Lower leg skin (tissue), 4 donors: ENCODE data around the gene TMED8. TPM values are rescaled to one million over a fixed set of nuclear protein-coding genes. Genes with fewer than 3 reads are reported as not detected.

Source experiments
- DNase-seq, 2 donors: peaks; one replicate each; pipeline ENCODE4 v3.0.0-alpha.2; 2019; ENCODE audit warnings: low spot score in 2 of 2
- H3K4me3 ChIP-seq: fragments of 200-600 bp; sonication (generic); 2 replicates; pipeline ENCODE4 v1.5.1; 2017; ENCODE audit warnings: mild to moderate bottlenecking, low read depth; ENCODE audit not compliant: poor library complexity, severe bottlenecking
- CTCF ChIP-seq, 3 donors: fragments of 450-650 bp; IDR thresholded peaks; one replicate each; pipeline ENCODE4 v1.5.1; 2016; ENCODE audit warnings: antibody characterized with exemption in 3 of 3, mild to moderate bottlenecking in 3 of 3, moderate library complexity in 2 of 3
- POLR2A ChIP-seq, 2 donors: fragments of 450-650 bp; IDR thresholded peaks; one replicate each; pipeline ENCODE4 v1.6.1; 2016 to 2017; ENCODE audit warnings: antibody characterized with exemption in 2 of 2, mild to moderate bottlenecking in 1 of 2, moderate library complexity in 1 of 2
- WGBS, 2 donors: methylation state at CpG; one replicate each; pipeline ENCODE4 v1.1.5; 2018; 5-methylcytosine and 5-hydroxymethylcytosine counted together
- intact Hi-C: fragments of 100-400 bp; cut with DNase I; formaldehyde crosslinking; loops from one replicate; pipeline ENCODE4 v1.15.0; 2023; ENCODE audit warnings: low total_unique reads
- total RNA-seq, 4 donors: library from RNA; depleted of rRNA; stranded (reverse); fragments of >200 nt; gene quantifications; one replicate each; pipeline ENCODE4 v1.1.0, GENCODE V29; 2016

TMED8 gene
- total RNA-seq, 4 donors from 2014 or later: 6.4 to 8.9 (median 7.4) TPM

- TF ChIP-seq POLR2A (IDR thresholded peaks at IDR 0.05): no peak
- no peak for TF ChIP-seq CTCF (IDR thresholded peaks at IDR 0.05)
- intact Hi-C loops: no loop called here
- no peak for DNase-seq
- WGBS, 2 donors: 74 to 78% methylated on average over 3 of the region's 3 CpGs
- no peak overlapping the region for H3K4me3 ChIP-seq
Measured at GRCh38 chr14:77335576-77335975, 41.3 kb downstream of the TMED8 start.

GRCh38 chr14:77329872-77330271, 47.0 kb downstream of the TMED8 start:
- intact Hi-C loops: no loop called here
- 88 to 91% methylated on average over 7 of the region's 7 CpGs for WGBS, 2 donors
- no peak for TF ChIP-seq CTCF (IDR thresholded peaks at IDR 0.05)
- no peak for TF ChIP-seq POLR2A (IDR thresholded peaks at IDR 0.05)
- H3K4me3 ChIP-seq: no peak overlapping the region
- peak in 1 of 2 donors; percentile 60 for DNase-seq

GRCh38 chr14:77327111-77327510, 49.8 kb downstream of the TMED8 start:
- peak in 1 of 2 donors; percentile 59 for DNase-seq
- intact Hi-C loops: no loop called here
- no peak overlapping the region for H3K4me3 ChIP-seq
- TF ChIP-seq POLR2A (IDR thresholded peaks at IDR 0.05): no peak
- no peak for TF ChIP-seq CTCF (IDR thresholded peaks at IDR 0.05)
- 100% methylated on average over 1 of the region's 1 CpG; no CpG with 5 or more reads in 1 of the 2 donors for WGBS, 2 donors

- DNase-seq: peak in 1 of 2 donors; percentile 36
- 84 to 88% methylated on average over 3 of the region's 3 CpGs for WGBS, 2 donors
- TF ChIP-seq CTCF (IDR thresholded peaks at IDR 0.05) (no peak), POLR2A (IDR thresholded peaks at IDR 0.05) (no peak)
- intact Hi-C loops: no loop called here
- H3K4me3 ChIP-seq: no peak overlapping the region
Measured at GRCh38 chr14:77325746-77326094, 51.2 kb downstream of the TMED8 start.

- DNase-seq: peak in 1 of 2 donors; percentile 76
- H3K4me3 ChIP-seq: no peak overlapping the region
- intact Hi-C loops: no loop called here
- no peak for TF ChIP-seq POLR2A (IDR thresholded peaks at IDR 0.05)
- no peak for TF ChIP-seq CTCF (IDR thresholded peaks at IDR 0.05)
- WGBS, 2 donors: 85 to 92% methylated on average over 11 of the region's 11 CpGs
Measured at GRCh38 chr14:77324816-77325745, 51.8 kb downstream of the TMED8 start.
